Karpas-422 (cell line): Measurements from ENCODE around the gene A1CF. TPM values are rescaled to one million over a fixed set of nuclear protein-coding genes. Genes with fewer than 3 reads are reported as not detected.
"Not testable (repeated sequence)": the region's sequence is repeated elsewhere in the genome, so short reads cannot be mapped to it uniquely, and the experiment has no call there.

Experiments used
- DNase-seq: peaks from one replicate; pipeline ENCODE4 v3.0.0-alpha.2; 2015
- H2AFZ ChIP-seq: fragments of 200-600 bp; sonication (generic); 2 replicates; pipeline ENCODE4 v1.6.1; 2014; ENCODE audit warnings: antibody characterized with exemption, low read length, mixed read lengths
- H3K27ac ChIP-seq: fragments of 200-600 bp; sonication (generic); 2 replicates; pipeline ENCODE4 v1.5.1; 2014; ENCODE audit warnings: mild to moderate bottlenecking, low read length, moderate library complexity
- H3K27me3 ChIP-seq: fragments of 200-600 bp; sonication (generic); 2 replicates; pipeline ENCODE4 v1.6.1; 2014; ENCODE audit warnings: low read length, mixed read lengths
- H3K36me3 ChIP-seq: fragments of 200-600 bp; sonication (generic); 2 replicates; pipeline ENCODE4 v1.6.1; 2014; ENCODE audit warnings: low read length, mixed read lengths; ENCODE audit not compliant: insufficient read depth
- H3K4me1 ChIP-seq: fragments of 200-600 bp; sonication (generic); 2 replicates; pipeline ENCODE4 v1.6.1; 2014; ENCODE audit warnings: mild to moderate bottlenecking, low read length, mixed read lengths
- H3K4me2 ChIP-seq: fragments of 200-600 bp; sonication (generic); 2 replicates; pipeline ENCODE4 v1.6.1; 2014; ENCODE audit warnings: low read length, low read depth, mild to moderate bottlenecking; ENCODE audit not compliant: poor library complexity, severe bottlenecking
- H3K4me3 ChIP-seq: fragments of 200-600 bp; sonication (generic); 2 replicates; pipeline ENCODE4 v1.5.1; 2014; ENCODE audit warnings: mild to moderate bottlenecking, antibody characterized with exemption, low read length, mixed read lengths
- H3K79me2 ChIP-seq: fragments of 200-600 bp; sonication (generic); 2 replicates; pipeline ENCODE4 v1.6.1; 2014; ENCODE audit warnings: mild to moderate bottlenecking, low read length, mixed read lengths
- H3K9ac ChIP-seq: fragments of 200-600 bp; sonication (generic); 2 replicates; pipeline ENCODE4 v1.6.0; 2014; ENCODE audit warnings: low read length
- H3K9me2 ChIP-seq: fragments of 200-600 bp; sonication (generic), shearing (Covaris generic); replicated peaks from 2 replicates; pipeline ENCODE4 v1.6.0; 2014; ENCODE audit warnings: mild to moderate bottlenecking, low read length, moderate library complexity; ENCODE audit not compliant: insufficient read depth
- H3K9me3 ChIP-seq: fragments of 300-700, 200-600 bp; sonication (generic); 2 replicates; pipeline ENCODE4 v1.6.1; 2014; ENCODE audit warnings: low read length, mixed read lengths
- H4K20me1 ChIP-seq: fragments of 200-600 bp; sonication (generic); 2 replicates; pipeline ENCODE4 v1.6.1; 2014; ENCODE audit warnings: mild to moderate bottlenecking, antibody characterized with exemption, low read length, low read depth; ENCODE audit not compliant: insufficient read depth
- total RNA-seq: library from RNA; depleted of rRNA; stranded (reverse); fragments of >200 nt; shearing (Covaris generic); gene quantifications from 2 replicates; pipeline ENCODE4 v1.2.3, GENCODE V29; 2014; ENCODE audit warnings: low replicate concordance

A1CF gene
- total RNA-seq, 1 experiment from 2014 or later: not detected

DNA sequence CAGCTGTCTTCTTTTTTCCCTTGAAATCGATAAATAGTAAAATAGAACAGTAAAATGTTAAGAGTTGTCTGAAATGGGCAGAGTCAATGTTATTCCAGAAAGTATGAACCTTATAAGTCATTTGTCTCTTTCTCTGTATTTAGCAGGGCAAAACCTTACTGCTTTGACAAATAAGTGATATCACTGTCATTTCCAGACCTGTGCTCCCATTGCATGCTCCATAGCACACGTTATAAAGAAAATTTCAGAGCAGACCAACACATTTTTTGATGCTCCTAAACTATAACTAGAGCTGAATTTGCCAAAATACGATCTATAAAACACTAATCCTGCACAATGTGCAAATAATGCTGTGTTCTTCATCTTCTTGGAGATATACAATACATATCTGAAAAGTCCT is 1.1 kb downstream of the A1CF start:
- Histone ChIP-seq H3K4me1 (no peaks in the 10 kb centered on the region), H3K27me3 (no peaks in the 10 kb centered on the region), H3K9ac (no peak overlapping the region), H3K9me2 (no peaks in the 10 kb centered on the region), H3K4me2 (no peak overlapping the region), H3K79me2 (no peaks in the 10 kb centered on the region), H2AFZ (no peak overlapping the region), H3K9me3 (no peaks in the 10 kb centered on the region), H3K4me3 (no peak overlapping the region), H4K20me1 (no peaks in the 10 kb centered on the region), H3K27ac (no peak overlapping the region), H3K36me3 (no peaks in the 10 kb centered on the region)
- no peak for DNase-seq

DNA sequence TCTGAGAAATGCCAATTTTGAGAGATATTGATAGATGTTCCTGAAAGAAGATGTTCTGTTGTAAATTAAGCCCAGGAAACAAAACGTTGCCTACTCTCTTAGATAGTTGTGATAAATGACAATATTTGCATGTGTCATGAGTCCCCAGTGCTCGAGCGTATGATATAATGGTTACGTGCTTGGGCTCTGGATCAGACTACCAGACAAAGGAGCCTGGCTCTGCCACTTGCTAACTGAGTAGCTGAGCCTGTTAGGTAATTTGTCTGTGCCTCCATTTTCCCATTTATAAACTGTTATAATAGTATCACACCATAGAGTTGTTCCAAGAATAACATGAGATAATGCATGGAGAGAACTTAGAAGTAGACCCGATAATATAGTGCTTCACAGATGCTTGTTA is 1.8 kb downstream of the A1CF start:
- H2AFZ ChIP-seq: no peak overlapping the region

GRCh38 chr10:50882540-50882983 is 2.9 kb downstream of the A1CF start:
- Histone ChIP-seq H3K36me3 (no peaks in the 10 kb centered on the region), H4K20me1 (no peaks in the 10 kb centered on the region), H3K9me2 (no peaks in the 10 kb centered on the region), H3K9ac (no peak overlapping the region), H3K27me3 (no peaks in the 10 kb centered on the region), H3K27ac (no peak overlapping the region), H3K4me1 (no peaks in the 10 kb centered on the region), H3K4me2 (no peak overlapping the region), H3K79me2 (no peaks in the 10 kb centered on the region), H2AFZ (no peak overlapping the region), H3K9me3 (no peaks in the 10 kb centered on the region), H3K4me3 (no peak overlapping the region)
- DNase-seq: no peak

More for the DNA sequence above, 1.8 kb downstream of the A1CF start:
- H3K4me2 ChIP-seq: no peak overlapping the region
- H3K79me2 ChIP-seq: no peaks in the 10 kb centered on the region
- DNase-seq: no peak
- no peaks in the 10 kb centered on the region for H4K20me1 ChIP-seq
- no peaks in the 10 kb centered on the region for H3K9me3 ChIP-seq
- no peaks in the 10 kb centered on the region for H3K36me3 ChIP-seq
- no peak overlapping the region for H3K4me3 ChIP-seq
- H3K27ac ChIP-seq: no peak overlapping the region
- no peaks in the 10 kb centered on the region for H3K4me1 ChIP-seq
- H3K27me3 ChIP-seq: no peaks in the 10 kb centered on the region
- no peaks in the 10 kb centered on the region for H3K9me2 ChIP-seq
- H3K9ac ChIP-seq: no peak overlapping the region

- not testable (repeated sequence) for H4K20me1 ChIP-seq, H3K4me1 ChIP-seq, DNase-seq, H3K79me2 ChIP-seq, H3K27me3 ChIP-seq, H3K9me2 ChIP-seq, H2AFZ ChIP-seq, H3K4me2 ChIP-seq, H3K9ac ChIP-seq, H3K9me3 ChIP-seq, H3K4me3 ChIP-seq, H3K27ac ChIP-seq, H3K36me3 ChIP-seq
Observed at GRCh38 chr10:50881046-50881445, 4.4 kb downstream of the A1CF start.

GRCh38 chr10:50876429-50876828 is 9.0 kb downstream of the A1CF start:
- no peak for DNase-seq
- H4K20me1 ChIP-seq: no peaks in the 10 kb centered on the region
- H3K4me3 ChIP-seq: no peak overlapping the region
- H3K9me2 ChIP-seq: no peaks in the 10 kb centered on the region
- no peaks in the 10 kb centered on the region for H3K27me3 ChIP-seq
- no peaks in the 10 kb centered on the region for H3K9me3 ChIP-seq
- no peak overlapping the region for H3K27ac ChIP-seq
- H3K4me1 ChIP-seq: peaks cover 8% of the 10 kb centered on the region; the same call in 1 of the 2 replicates
- no peaks in the 10 kb centered on the region for H3K36me3 ChIP-seq
- no peak overlapping the region for H3K9ac ChIP-seq
- H3K79me2 ChIP-seq: no peaks in the 10 kb centered on the region
- H3K4me2 ChIP-seq: no peak overlapping the region
- no peak overlapping the region for H2AFZ ChIP-seq

DNA sequence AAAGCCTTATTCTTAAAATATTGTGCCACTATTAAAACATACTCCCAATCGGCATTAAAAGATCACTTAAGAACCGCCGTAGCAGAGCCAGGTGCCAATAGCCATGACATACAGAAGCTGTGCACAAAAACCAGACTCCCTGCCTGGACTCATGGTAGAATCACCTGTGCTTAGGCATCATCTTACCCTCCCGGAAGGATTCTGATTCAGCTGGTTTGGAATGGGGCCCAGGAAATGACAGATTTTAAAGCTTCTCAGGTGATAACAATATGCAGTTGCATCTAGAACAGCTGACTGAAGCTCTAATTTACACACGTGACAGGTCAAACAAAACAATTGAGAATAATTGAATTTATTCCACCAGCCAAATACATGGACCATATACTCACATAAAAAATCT is 10.7 kb downstream of the A1CF start:
- Histone ChIP-seq H3K27me3 (no peaks in the 10 kb centered on the region), H3K79me2 (no peaks in the 10 kb centered on the region)

GRCh38 chr10:50866317-50866716 is 19.1 kb downstream of the A1CF start:
- Histone ChIP-seq H3K27me3 (no peaks in the 10 kb centered on the region), H2AFZ (no peak overlapping the region), H4K20me1 (no peaks in the 10 kb centered on the region), H3K4me1 (no peaks in the 10 kb centered on the region), H3K9me2 (no peaks in the 10 kb centered on the region), H3K79me2 (no peaks in the 10 kb centered on the region), H3K27ac (no peak overlapping the region), H3K9me3 (no peaks in the 10 kb centered on the region), H3K4me2 (no peak overlapping the region), H3K9ac (no peak overlapping the region), H3K4me3 (no peak overlapping the region), H3K36me3 (no peaks in the 10 kb centered on the region)
- no peak for DNase-seq

More for the DNA sequence above, 10.7 kb downstream of the A1CF start:
- no peaks in the 10 kb centered on the region for H3K9me2 ChIP-seq
- no peak overlapping the region for H3K9ac ChIP-seq
- no peak for DNase-seq
- H3K36me3 ChIP-seq: no peaks in the 10 kb centered on the region
- no peak overlapping the region for H2AFZ ChIP-seq
- peaks cover 8% of the 10 kb centered on the region; the same call in 1 of the 2 replicates for H3K4me1 ChIP-seq
- no peak overlapping the region for H3K4me3 ChIP-seq
- H3K27ac ChIP-seq: no peak overlapping the region
- H4K20me1 ChIP-seq: no peaks in the 10 kb centered on the region
- H3K9me3 ChIP-seq: no peaks in the 10 kb centered on the region
- H3K4me2 ChIP-seq: no peak overlapping the region

- H2AFZ ChIP-seq: no peak overlapping the region
- no peak overlapping the region for H3K4me2 ChIP-seq
- H4K20me1 ChIP-seq: no peaks in the 10 kb centered on the region
- no peak overlapping the region for H3K9ac ChIP-seq
- no peaks in the 10 kb centered on the region for H3K79me2 ChIP-seq
- no peaks in the 10 kb centered on the region for H3K4me1 ChIP-seq
- no peak overlapping the region for H3K4me3 ChIP-seq
- no peaks in the 10 kb centered on the region for H3K27me3 ChIP-seq
- no peak overlapping the region for H3K27ac ChIP-seq
- H3K9me3 ChIP-seq: no peaks in the 10 kb centered on the region
- no peaks in the 10 kb centered on the region for H3K9me2 ChIP-seq
- no peaks in the 10 kb centered on the region for H3K36me3 ChIP-seq
- no peak for DNase-seq
Observed at GRCh38 chr10:50862719-50863118, 22.7 kb downstream of the A1CF start.

DNA sequence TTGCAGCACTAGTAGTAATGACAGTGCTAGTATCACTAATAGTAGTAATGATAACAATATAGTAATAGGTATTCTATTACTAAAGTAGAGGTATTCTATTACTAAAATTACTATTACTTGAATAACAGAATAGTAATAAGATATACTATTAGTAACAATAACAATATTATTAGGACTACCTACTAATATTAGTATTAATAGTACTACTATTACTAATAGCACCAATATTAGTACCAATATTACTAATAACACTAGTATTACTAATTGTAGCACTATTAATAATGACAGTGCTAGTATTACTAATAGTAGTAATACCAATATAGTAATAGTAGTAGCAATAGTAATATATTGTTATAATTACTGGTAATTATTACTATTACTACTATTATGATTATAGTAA is 24.1 kb downstream of the A1CF start:
- Histone ChIP-seq H3K9ac (no peak overlapping the region), H4K20me1 (no peaks in the 10 kb centered on the region), H2AFZ (no peak overlapping the region), H3K9me3 (no peaks in the 10 kb centered on the region), H3K79me2 (no peaks in the 10 kb centered on the region), H3K9me2 (no peaks in the 10 kb centered on the region), H3K27ac (no peak overlapping the region), H3K36me3 (no peaks in the 10 kb centered on the region), H3K4me1 (no peaks in the 10 kb centered on the region), H3K4me3 (no peak overlapping the region), H3K4me2 (no peak overlapping the region), H3K27me3 (no peaks in the 10 kb centered on the region)
- DNase-seq: no peak
